ENCODE results near the gene SAMM50.

SAMM50 gene

DNA sequence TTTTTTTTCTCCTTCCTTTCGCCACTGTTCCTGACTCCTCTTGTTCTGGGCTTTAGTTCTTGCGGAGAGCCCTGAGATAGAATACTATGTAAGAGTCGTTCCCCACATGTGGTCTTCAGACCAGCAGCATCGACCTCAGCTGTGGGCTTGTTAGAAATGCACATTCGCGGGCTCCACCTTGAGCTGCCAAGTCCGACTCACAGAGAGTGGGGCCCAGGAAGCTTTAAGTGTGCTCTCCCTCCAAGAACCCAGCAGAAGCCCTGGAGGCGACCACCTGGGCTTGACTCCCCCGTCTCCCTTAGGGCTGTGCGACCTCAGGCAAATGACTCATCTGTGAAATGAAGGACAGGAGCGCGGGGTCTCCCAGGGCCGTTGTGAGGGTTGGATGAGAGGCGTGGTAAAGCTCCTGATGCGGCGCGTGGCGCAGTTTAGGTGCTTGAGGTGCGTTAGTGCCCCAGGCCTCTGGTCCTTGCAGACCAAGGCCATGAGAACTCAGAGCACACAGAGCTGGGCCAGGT is 18.8 kb downstream of the SAMM50 start:
- no peak for DNase-seq
- H3K4me3 ChIP-seq (ENCODE audit: low read length) = no peak overlapping the region
- no peak overlapping the region for H3K9ac ChIP-seq (ENCODE audit: low read length)
- H3K79me2 ChIP-seq (ENCODE audit: low read length) = no peaks in the 10 kb centered on the region
- no peak overlapping the region for H3K4me2 ChIP-seq (ENCODE audit: low read depth, low read length)
- no peaks in the 10 kb centered on the region for H3K9me3 ChIP-seq (replicated peaks; ENCODE audit: insufficient read depth, low read length)
- 0 out of 2 replicates have a peak, but pooled peaks cover 4% of the 10 kb centered on the region for H3K36me3 ChIP-seq (replicated peaks; ENCODE audit: insufficient read depth, low read length)
- H3K9me2 ChIP-seq (replicated peaks; ENCODE audit: insufficient read depth, low read length) = no peaks in the 10 kb centered on the region
- H3K27ac ChIP-seq (ENCODE audit: low read length) = no peak overlapping the region
- no peaks in the 10 kb centered on the region for H3F3A ChIP-seq (ENCODE audit: insufficient read depth, low read length)
- H4K20me1 ChIP-seq (ENCODE audit: insufficient read depth, low read length) = no peaks in the 10 kb centered on the region
- no peaks in the 10 kb centered on the region for H3K27me3 ChIP-seq (replicated peaks; ENCODE audit: insufficient read depth, low read length)
- no peaks in the 10 kb centered on the region for H3K4me1 ChIP-seq (ENCODE audit: low read length)
- no peak overlapping the region for H2AFZ ChIP-seq (ENCODE audit: low read length)
- no peak for TF ChIP-seq EZH2phosphoT487 (IDR thresholded peaks at IDR 0.05; ENCODE audit: low read length)
- TF ChIP-seq EZH2 (optimal IDR thresholded peaks at IDR 0.05; ENCODE audit: low read depth, low read length) = no peak
- no peak for TF ChIP-seq CTCF (IDR thresholded peaks at IDR 0.05; ENCODE audit: low read length)

GRCh38 chr22:43975041-43975440 is 19.8 kb downstream of the SAMM50 start:
- H3K79me2 ChIP-seq (ENCODE audit: low read length) = no peaks in the 10 kb centered on the region
- H2AFZ ChIP-seq (ENCODE audit: low read length) = no peak overlapping the region
- no peaks in the 10 kb centered on the region for H3K9me2 ChIP-seq (replicated peaks; ENCODE audit: insufficient read depth, low read length)
- DNase-seq = no peak
- 0 out of 2 replicates have a peak, but pooled peaks cover 4% of the 10 kb centered on the region for H3K36me3 ChIP-seq (replicated peaks; ENCODE audit: insufficient read depth, low read length)
- no peaks in the 10 kb centered on the region for H3K9me3 ChIP-seq (replicated peaks; ENCODE audit: insufficient read depth, low read length)
- H3K4me2 ChIP-seq (ENCODE audit: low read depth, low read length) = no peak overlapping the region
- H3K4me3 ChIP-seq (ENCODE audit: low read length) = no peak overlapping the region
- H3K9ac ChIP-seq (ENCODE audit: low read length) = no peak overlapping the region
- H3K27me3 ChIP-seq (replicated peaks; ENCODE audit: insufficient read depth, low read length) = no peaks in the 10 kb centered on the region
- H4K20me1 ChIP-seq (ENCODE audit: insufficient read depth, low read length) = no peaks in the 10 kb centered on the region
- H3K27ac ChIP-seq (ENCODE audit: low read length) = no peak overlapping the region
- no peak for TF ChIP-seq CTCF (IDR thresholded peaks at IDR 0.05; ENCODE audit: low read length)
- no peak for TF ChIP-seq EZH2 (optimal IDR thresholded peaks at IDR 0.05; ENCODE audit: low read depth, low read length)
- TF ChIP-seq EZH2phosphoT487 (IDR thresholded peaks at IDR 0.05; ENCODE audit: low read length) = no peak
- no peaks in the 10 kb centered on the region for H3K4me1 ChIP-seq (ENCODE audit: low read length)
- H3F3A ChIP-seq (ENCODE audit: insufficient read depth, low read length) = no peaks in the 10 kb centered on the region

- Histone ChIP-seq H3K4me3 (ENCODE audit: low read length) (no peak overlapping the region), H2AFZ (ENCODE audit: low read length) (no peak overlapping the region), H4K20me1 (ENCODE audit: insufficient read depth, low read length) (no peaks in the 10 kb centered on the region), H3K27me3 (replicated peaks; ENCODE audit: insufficient read depth, low read length) (no peaks in the 10 kb centered on the region), H3K79me2 (ENCODE audit: low read length) (no peaks in the 10 kb centered on the region), H3K9me3 (replicated peaks; ENCODE audit: insufficient read depth, low read length) (no peaks in the 10 kb centered on the region), H3K36me3 (replicated peaks; ENCODE audit: insufficient read depth, low read length) (0 out of 2 replicates have a peak, but pooled peaks cover 4% of the 10 kb centered on the region), H3K4me1 (ENCODE audit: low read length) (no peaks in the 10 kb centered on the region), H3K9ac (ENCODE audit: low read length) (no peak overlapping the region), H3K4me2 (ENCODE audit: low read depth, low read length) (no peak overlapping the region), H3F3A (ENCODE audit: insufficient read depth, low read length) (no peaks in the 10 kb centered on the region), H3K27ac (ENCODE audit: low read length) (no peak overlapping the region), H3K9me2 (replicated peaks; ENCODE audit: insufficient read depth, low read length) (no peaks in the 10 kb centered on the region)
- TF ChIP-seq EZH2phosphoT487 (IDR thresholded peaks at IDR 0.05; ENCODE audit: low read length) (no peak), CTCF (IDR thresholded peaks at IDR 0.05; ENCODE audit: low read length) (no peak), EZH2 (optimal IDR thresholded peaks at IDR 0.05; ENCODE audit: low read depth, low read length) (no peak)
- no peak for DNase-seq
Observed at GRCh38 chr22:43976861-43977795, 21.9 kb downstream of the SAMM50 start.
